SK-N-SH (cell line): ENCODE data around the gene PRKAB1. TPM values are rescaled to one million over a fixed set of nuclear protein-coding genes. Genes with fewer than 3 reads are reported as not detected.
"Not testable (repeated sequence)": the region's sequence is repeated elsewhere in the genome, so short reads cannot be mapped to it uniquely, and the experiment has no call there.

Source experiments
- CTCF ChIA-PET: fragments of 300-600, 350-600 bp; formaldehyde crosslinking; extraction: SDS; loops from one replicate; lab custom pipeline; 2021; lab: Yijun Ruan, JAX
- POLR2A ChIA-PET: fragments of 350-600 bp; sonication (Branson Sonifier 250); formaldehyde crosslinking; extraction: SDS; loops from one replicate; lab custom pipeline; 2020; ENCODE audit warnings: antibody characterized with exemption, inconsistent platforms; lab: Yijun Ruan, JAX
- DNase-seq: peaks from one replicate; pipeline ENCODE4 v3.0.0; 2012
- H2AFZ ChIP-seq: fragments of 200-600 bp; sonication (generic); 2 replicates; pipeline ENCODE4 v1.8.1; 2016; ENCODE audit warnings: antibody characterized with exemption, mild to moderate bottlenecking, low read depth
- H3F3A ChIP-seq: fragments of 200-600 bp; sonication (generic); replicated peaks from 2 replicates; pipeline ENCODE3; 2016; ENCODE audit warnings: antibody characterized with exemption, mild to moderate bottlenecking; ENCODE audit not compliant: insufficient read depth
- H3K27ac ChIP-seq, 2 experiments: fragments of 200-500 bp in 1 of 2; fragments of 200-600 bp in 1 of 2; sonication (Bioruptor generic) in 1 of 2; sonication (generic), shearing (Covaris generic) in 1 of 2; 2 replicates each; pipeline versions ENCODE4 v1.5.1 to v1.6.1; 2014 to 2016; ENCODE audit warnings: low read depth in 2 of 2, inconsistent platforms in 1 of 2, low read length in 1 of 2, mild to moderate bottlenecking in 1 of 2, mixed read lengths in 1 of 2
- H3K27me3 ChIP-seq: fragments of 200-600 bp; sonication (generic), shearing (Covaris generic); 2 replicates; pipeline ENCODE4 v1.6.1; 2016; ENCODE audit warnings: mixed run types; ENCODE audit not compliant: insufficient read depth
- H3K36me3 ChIP-seq, 2 experiments: fragments of 200-500 bp in 1 of 2; fragments of 200-600 bp in 1 of 2; sonication (Bioruptor generic) in 1 of 2; sonication (generic) in 1 of 2; replicated peaks in 1 of 2; 2 replicates each; pipeline versions ENCODE3 to v1.5.1; 2014 to 2016; ENCODE audit warnings: low read length in 1 of 2, mild to moderate bottlenecking in 1 of 2; ENCODE audit not compliant: insufficient read depth in 2 of 2, control insufficient read depth in 1 of 2
- H3K4me1 ChIP-seq, 2 experiments: fragments of 200-500 bp in 1 of 2; fragments of 200-600 bp in 1 of 2; sonication (Bioruptor generic) in 1 of 2; sonication (generic), shearing (Covaris generic) in 1 of 2; 2 replicates each; pipeline versions ENCODE4 v1.5.1 to v1.6.1; 2014 to 2016; ENCODE audit warnings: low read depth in 1 of 2, low read length in 1 of 2, mixed run types in 1 of 2; ENCODE audit not compliant: insufficient read depth in 2 of 2, control insufficient read depth in 1 of 2
- H3K4me2 ChIP-seq: fragments of 200-600 bp; sonication (generic), shearing (Covaris generic); 2 replicates; pipeline ENCODE4 v1.6.1; 2017; ENCODE audit warnings: mixed run types
- H3K4me3 ChIP-seq, 2 experiments: fragments of 200-500 bp in 1 of 2; fragments of 200-600 bp in 1 of 2; sonication (Bioruptor generic) in 1 of 2; sonication (generic), shearing (Covaris generic) in 1 of 2; 2 replicates each; pipeline versions ENCODE4 v1.5.1 to v1.8.1; 2014 to 2016; ENCODE audit warnings: low read depth in 2 of 2, inconsistent platforms in 1 of 2, low read length in 1 of 2, mild to moderate bottlenecking in 1 of 2, mixed read lengths in 1 of 2, moderate library complexity in 1 of 2
- H3K79me2 ChIP-seq: fragments of 200-600 bp; sonication (generic); 2 replicates; pipeline ENCODE4 v1.8.1; 2017; ENCODE audit warnings: mild to moderate bottlenecking; ENCODE audit not compliant: insufficient read depth
- H3K9ac ChIP-seq: fragments of 200-600 bp; sonication (generic); 2 replicates; pipeline ENCODE4 v1.6.1; 2017; ENCODE audit warnings: mixed run types
- H3K9me2 ChIP-seq: fragments of 200-600 bp; sonication (generic); 2 replicates; pipeline ENCODE4 v1.6.1; 2017; ENCODE audit warnings: mixed run types
- H3K9me3 ChIP-seq: fragments of 200-600 bp; sonication (generic); 2 replicates; pipeline ENCODE4 v1.6.1; 2017; ENCODE audit warnings: mixed run types, mild to moderate bottlenecking, moderate library complexity
- H4K20me1 ChIP-seq: fragments of 200-600 bp; sonication (generic); 2 replicates; pipeline ENCODE4 v1.6.1; 2017; ENCODE audit warnings: mild to moderate bottlenecking, mixed run types; ENCODE audit not compliant: insufficient read depth
- EP300 ChIP-seq, 2 experiments: IDR thresholded peaks; 2 replicates each; pipeline versions ENCODE4 v1.4.0 to v1.6.1; 2012; ENCODE audit warnings: borderline replicate concordance in 1 of 2, low read depth in 1 of 2, low read length in 1 of 2
- POLR2AphosphoS5 ChIP-seq: IDR thresholded peaks from 2 replicates; pipeline ENCODE4 v1.6.1; 2012; ENCODE audit warnings: low read depth, low read length
- RAD21 ChIP-seq: IDR thresholded peaks from 2 replicates; pipeline ENCODE4 v1.6.1; 2012; ENCODE audit warnings: mild to moderate bottlenecking, low read length
- RCOR1 ChIP-seq: fragments of 150-350 bp; IDR thresholded peaks from 2 replicates; pipeline ENCODE4 v1.6.1; 2017; ENCODE audit warnings: antibody characterized with exemption, low read length
- SIN3A ChIP-seq: IDR thresholded peaks from 2 replicates; pipeline ENCODE4 v1.6.1; 2012; ENCODE audit warnings: low read depth, mild to moderate bottlenecking, low read length, moderate library complexity, borderline replicate concordance
- SMC3 ChIP-seq: IDR thresholded peaks from 2 replicates; pipeline ENCODE4 v1.6.1; 2012; ENCODE audit warnings: low read depth, low read length, improper control_type of control experiment
- TCF12 ChIP-seq: IDR thresholded peaks from 2 replicates; pipeline ENCODE4 v1.4.0; 2012
- WGBS: methylation state at CpG from one replicate; pipeline ENCODE4 v1.1.6; 2017; ENCODE audit warnings: low lambda C conversion rate; 5-methylcytosine and 5-hydroxymethylcytosine counted together
- polyA plus RNA-seq, 3 experiments: library from polyadenylated mRNA; depleted of rRNA; stranded (reverse); fragments of >200 nt; gene quantifications; 2 replicates each; pipeline ENCODE4 v1.2.3, GENCODE V29; 2012
- TF ChIP-seq, protein P1 (sequence below): IDR thresholded peaks from 2 replicates; pipeline ENCODE4 v1.4.0; 2012; ENCODE audit warnings: low read depth, borderline replicate concordance
- TF ChIP-seq, protein P2 (sequence below): IDR thresholded peaks from 2 replicates; pipeline ENCODE4 v1.4.0; 2012; ENCODE audit warnings: low read depth, borderline replicate concordance
- TF ChIP-seq, protein P3 (sequence below): IDR thresholded peaks from 2 replicates; pipeline ENCODE4; 2012

PRKAB1 gene
- polyA plus RNA-seq, 1 of the 3 experiments (the other 2 are of a cell fraction): 28.9 TPM

DNA sequence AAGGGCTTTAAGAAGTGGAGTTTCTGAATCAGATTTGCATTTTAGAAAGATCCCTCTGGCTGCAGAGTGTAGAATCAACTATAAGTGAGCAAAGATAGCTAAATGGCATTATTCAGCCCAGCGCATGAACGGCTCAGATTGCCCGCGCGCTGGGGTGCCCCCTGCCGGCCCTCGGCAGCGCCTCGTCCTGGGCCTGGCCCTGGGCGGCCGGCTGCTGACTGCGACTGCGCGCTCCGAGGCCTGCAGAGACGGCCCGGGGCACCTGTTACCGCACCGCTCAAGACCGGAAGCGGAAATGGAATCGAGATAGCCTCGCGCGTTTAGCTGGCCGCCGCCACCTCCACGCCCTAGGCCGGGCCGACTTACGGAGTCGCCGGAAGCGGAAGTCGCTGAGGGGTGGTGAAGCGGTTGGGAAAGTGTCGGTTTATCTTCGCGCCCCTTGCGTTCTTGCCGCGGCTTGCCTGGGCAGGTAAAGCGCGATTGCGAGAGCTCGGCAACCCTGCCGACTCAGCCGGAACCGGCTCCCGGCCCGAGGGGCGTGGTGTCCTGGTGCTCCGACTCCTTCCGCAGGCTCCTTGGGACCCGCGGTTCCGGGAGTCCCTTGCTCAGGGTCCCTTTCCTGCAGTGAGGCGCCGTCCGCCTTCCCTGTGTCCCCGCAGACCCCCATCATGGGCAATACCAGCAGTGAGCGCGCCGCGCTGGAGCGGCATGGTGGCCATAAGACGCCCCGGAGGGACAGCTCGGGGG is at the start of gene PRKAB1 (continued):
- TF ChIP-seq, protein P1, sequence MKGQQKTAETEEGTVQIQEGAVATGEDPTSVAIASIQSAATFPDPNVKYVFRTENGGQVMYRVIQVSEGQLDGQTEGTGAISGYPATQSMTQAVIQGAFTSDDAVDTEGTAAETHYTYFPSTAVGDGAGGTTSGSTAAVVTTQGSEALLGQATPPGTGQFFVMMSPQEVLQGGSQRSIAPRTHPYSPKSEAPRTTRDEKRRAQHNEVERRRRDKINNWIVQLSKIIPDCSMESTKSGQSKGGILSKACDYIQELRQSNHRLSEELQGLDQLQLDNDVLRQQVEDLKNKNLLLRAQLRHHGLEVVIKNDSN: 0 out of 2 replicates have a peak, but pooled peaks have one; percentile 34
- TF ChIP-seq TCF12 (peak; percentile 24; the same call in 1 of the 2 replicates), SIN3A (peak; percentile 17; the same call in 1 of the 2 replicates), RCOR1 (peak; percentile 60; the same call in 1 of the 2 replicates), POLR2AphosphoS5 (peak; percentile 88), EP300 (IDR thresholded peaks at IDR 0.05; ENCODE audit: borderline replicate concordance in 1 of 2, low read depth in 1 of 2, low read length in 1 of 2) (no peak; a peak in 1 of 4 replicates), RAD21 (peak; percentile 55)
- TF ChIP-seq, protein P2, sequence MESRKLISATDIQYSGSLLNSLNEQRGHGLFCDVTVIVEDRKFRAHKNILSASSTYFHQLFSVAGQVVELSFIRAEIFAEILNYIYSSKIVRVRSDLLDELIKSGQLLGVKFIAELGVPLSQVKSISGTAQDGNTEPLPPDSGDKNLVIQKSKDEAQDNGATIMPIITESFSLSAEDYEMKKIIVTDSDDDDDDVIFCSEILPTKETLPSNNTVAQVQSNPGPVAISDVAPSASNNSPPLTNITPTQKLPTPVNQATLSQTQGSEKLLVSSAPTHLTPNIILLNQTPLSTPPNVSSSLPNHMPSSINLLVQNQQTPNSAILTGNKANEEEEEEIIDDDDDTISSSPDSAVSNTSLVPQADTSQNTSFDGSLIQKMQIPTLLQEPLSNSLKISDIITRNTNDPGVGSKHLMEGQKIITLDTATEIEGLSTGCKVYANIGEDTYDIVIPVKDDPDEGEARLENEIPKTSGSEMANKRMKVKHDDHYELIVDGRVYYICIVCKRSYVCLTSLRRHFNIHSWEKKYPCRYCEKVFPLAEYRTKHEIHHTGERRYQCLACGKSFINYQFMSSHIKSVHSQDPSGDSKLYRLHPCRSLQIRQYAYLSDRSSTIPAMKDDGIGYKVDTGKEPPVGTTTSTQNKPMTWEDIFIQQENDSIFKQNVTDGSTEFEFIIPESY: peak; percentile 95
- TF ChIP-seq, protein P3, sequence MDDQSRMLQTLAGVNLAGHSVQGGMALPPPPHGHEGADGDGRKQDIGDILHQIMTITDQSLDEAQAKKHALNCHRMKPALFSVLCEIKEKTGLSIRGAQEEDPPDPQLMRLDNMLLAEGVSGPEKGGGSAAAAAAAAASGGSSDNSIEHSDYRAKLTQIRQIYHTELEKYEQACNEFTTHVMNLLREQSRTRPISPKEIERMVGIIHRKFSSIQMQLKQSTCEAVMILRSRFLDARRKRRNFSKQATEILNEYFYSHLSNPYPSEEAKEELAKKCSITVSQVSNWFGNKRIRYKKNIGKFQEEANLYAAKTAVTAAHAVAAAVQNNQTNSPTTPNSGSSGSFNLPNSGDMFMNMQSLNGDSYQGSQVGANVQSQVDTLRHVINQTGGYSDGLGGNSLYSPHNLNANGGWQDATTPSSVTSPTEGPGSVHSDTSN: no peak; the same call in 1 of the 2 replicates

DNA sequence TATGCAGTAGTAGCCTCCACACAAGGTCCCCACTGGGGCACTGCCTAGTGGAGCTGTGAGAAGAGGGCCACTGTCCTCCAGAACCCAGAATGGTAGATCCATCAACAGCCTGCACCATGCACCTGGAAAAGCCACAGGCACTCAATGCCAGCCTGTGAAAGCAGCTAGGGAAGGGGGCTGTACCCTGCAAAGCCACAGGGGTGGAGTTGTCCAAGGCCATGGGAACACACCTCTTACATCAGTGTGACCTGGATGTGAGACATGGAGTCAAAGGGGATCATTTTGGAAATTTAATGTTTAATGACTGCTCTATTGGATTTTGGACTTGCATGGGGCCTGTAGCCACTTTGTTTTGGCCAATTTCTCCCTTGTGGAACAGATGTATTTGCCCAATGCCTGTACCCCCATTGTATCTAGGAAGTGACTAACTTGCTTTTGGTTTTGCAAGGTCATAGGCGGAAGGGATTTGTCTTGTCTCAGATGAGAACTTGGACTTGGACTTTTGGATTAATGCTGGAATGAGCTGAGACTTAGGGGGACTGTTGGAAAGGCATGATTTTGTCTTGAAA is 49.5 kb upstream of the PRKAB1 start:
- POLR2A ChIA-PET, H3K9me3 ChIP-seq, H4K20me1 ChIP-seq, H2AFZ ChIP-seq, CTCF ChIA-PET, H3K4me3 ChIP-seq, H3K9ac ChIP-seq, H3F3A ChIP-seq, H3K9me2 ChIP-seq, H3K27me3 ChIP-seq, H3K79me2 ChIP-seq, DNase-seq, H3K36me3 ChIP-seq, H3K4me2 ChIP-seq, H3K27ac ChIP-seq: not testable (repeated sequence)
- WGBS: 53% methylated on average over 1 of the region's 1 CpG
- H3K4me1 ChIP-seq: peaks cover 0 to 25% of the 10 kb centered on the region in 2 experiments; a peak in 1 of 4 replicates

DNA sequence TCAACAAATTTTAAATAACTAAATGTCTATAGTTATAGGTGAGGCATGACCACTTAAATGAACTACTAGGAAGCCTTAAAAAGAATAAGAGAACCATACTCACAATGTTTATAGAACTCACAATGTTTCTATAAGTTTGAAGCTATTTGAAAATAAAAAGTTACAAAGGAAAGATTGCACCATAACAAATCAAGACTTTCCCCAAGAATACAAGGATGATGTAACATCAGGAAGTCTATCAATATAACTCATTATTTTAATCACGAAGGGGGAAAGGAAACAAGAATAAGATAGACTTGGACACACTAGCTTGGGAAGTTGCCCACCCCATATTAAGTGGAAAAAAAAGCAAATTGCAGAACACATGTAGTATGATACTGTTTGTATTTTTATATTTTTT is 47.4 kb upstream of the PRKAB1 start:
- no peak overlapping the region for H3K27ac ChIP-seq

More for the DNA sequence above, 47.4 kb upstream of the PRKAB1 start:
- Histone ChIP-seq H3F3A (peaks cover 7% of the 10 kb centered on the region), H3K9me3 (no peaks in the 10 kb centered on the region), H3K27me3 (no peaks in the 10 kb centered on the region)
- 43% methylated on average over 1 of the region's 1 CpG for WGBS
- no peak for DNase-seq
- TF ChIP-seq, protein P2: no peak
- TF ChIP-seq, protein P3: no peak
- TF ChIP-seq, protein P1: no peak
- TF ChIP-seq SMC3: no peak
- TF ChIP-seq, all 33 proteins: peak for 0
- Histone ChIP-seq H3K4me1 (peaks cover 0 to 29% of the 10 kb centered on the region in 2 experiments; a peak in 1 of 4 replicates), H3K4me2 (no peak overlapping the region), H3K9ac (no peak overlapping the region), H4K20me1 (no peaks in the 10 kb centered on the region), H3K4me3 (no peak overlapping the region), H3K79me2 (no peaks in the 10 kb centered on the region), H2AFZ (no peak overlapping the region), H3K9me2 (no peaks in the 10 kb centered on the region), H3K36me3 (no peaks in the 10 kb centered on the region)
- CTCF ChIA-PET: interaction anchor here (0.9 to 1.0 kb wide), 2 partner anchors 8 to 29 kb away, joined by 3 to 4 read pairs; no protein-coding TSS in a partner anchor
- POLR2A ChIA-PET: no interaction called here
